IPS DF 19.7 (cell line): ENCODE results near the gene SHH.

Experiments
- DNase-seq: peaks from one replicate; pipeline ENCODE4 v3.0.0-alpha.2; 2013; ENCODE audit warnings: low read depth, low spot score

SHH gene

GRCh38 chr7:155792315-155792960, 19.8 kb downstream of the SHH start:
- no peak for DNase-seq

- no peak for DNase-seq
These were observed 20.4 kb downstream of the SHH start for GRCh38 chr7:155791836-155792235.

GRCh38 chr7:155791214-155791737, 21.0 kb downstream of the SHH start:
- DNase-seq: no peak

- DNase-seq: no peak
These were observed 21.6 kb downstream of the SHH start for GRCh38 chr7:155790666-155791065.

GRCh38 chr7:155789001-155789725, 23.1 kb downstream of the SHH start:
- no peak for DNase-seq

- no peak for DNase-seq
These were observed 23.7 kb downstream of the SHH start for GRCh38 chr7:155788616-155789000.

- no peak for DNase-seq
These were observed 25.0 kb downstream of the SHH start for GRCh38 chr7:155787171-155787851.

- no peak for DNase-seq
These were observed 25.8 kb downstream of the SHH start for GRCh38 chr7:155786491-155786890.

- DNase-seq: no peak
These were observed 26.7 kb downstream of the SHH start for GRCh38 chr7:155785536-155785935.

GRCh38 chr7:155782466-155782865, 29.8 kb downstream of the SHH start:
- no peak for DNase-seq

GRCh38 chr7:155781433-155781832, 30.8 kb downstream of the SHH start:
- DNase-seq: no peak

GRCh38 chr7:155780884-155781283, 31.4 kb downstream of the SHH start:
- no peak for DNase-seq

- no peak for DNase-seq
These were observed 33.9 kb downstream of the SHH start for GRCh38 chr7:155778349-155778748.

- no peak for DNase-seq
These were observed 35.7 kb downstream of the SHH start for GRCh38 chr7:155776606-155777005.

- no peak for DNase-seq
These were observed 36.6 kb downstream of the SHH start for GRCh38 chr7:155775691-155776090.

GRCh38 chr7:155774947-155775346, 37.3 kb downstream of the SHH start:
- no peak for DNase-seq

- no peak for DNase-seq
These were observed 38.7 kb downstream of the SHH start for GRCh38 chr7:155773531-155773930.

GRCh38 chr7:155770241-155770640, 42.0 kb downstream of the SHH start:
- DNase-seq: no peak

- no peak for DNase-seq
These were observed 42.6 kb downstream of the SHH start for GRCh38 chr7:155769701-155770100.

GRCh38 chr7:155766966-155767916, 45.0 kb downstream of the SHH start:
- no peak for DNase-seq

- no peak for DNase-seq
These were observed 45.9 kb downstream of the SHH start for GRCh38 chr7:155766386-155766785.
